ENCODE measurements around the gene DALRD3.

- TF ChIP-seq CTCF (IDR thresholded peaks at IDR 0.05; ENCODE audit: insufficient read depth, low read length) = no peak
- TF ChIP-seq POLR2AphosphoS5 (IDR thresholded peaks at IDR 0.05; ENCODE audit: low read depth) = no peak
- no peak for TF ChIP-seq REST (IDR thresholded peaks at IDR 0.05; ENCODE audit: insufficient replicate concordance, low read depth)
Observed at GRCh38 chr3:48982016-48982415, 36.4 kb downstream of the DALRD3 start.
